ENCODE measurements around the gene DCAF5. TPM values are rescaled to one million over a fixed set of nuclear protein-coding genes. Genes with fewer than 3 reads are reported as not detected.

DCAF5 gene
- total RNA-seq, 3 donors from 2014 or later = 40.4 to 45.0 (median 43.3) TPM

DNA sequence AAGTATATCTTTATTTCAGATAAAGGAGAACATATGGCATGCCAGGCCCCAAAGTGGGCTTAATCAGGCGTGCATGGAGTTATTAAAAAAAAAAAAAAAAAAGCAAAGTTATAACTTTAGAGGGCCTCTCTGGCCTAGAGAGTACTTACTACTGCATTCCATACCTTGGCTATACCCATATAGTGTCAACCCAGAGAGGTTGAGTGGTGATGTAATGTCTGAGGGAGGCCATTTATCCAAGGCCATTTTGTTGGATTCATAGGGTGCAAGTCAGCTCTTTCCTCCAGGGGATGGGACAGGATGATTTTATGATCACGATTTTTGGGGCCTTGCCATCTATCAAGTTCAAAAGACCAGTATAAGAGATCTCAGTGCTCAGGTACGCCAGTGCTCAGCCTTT is 66.4 kb downstream of the DCAF5 start:
- TF ChIP-seq, protein P1, sequence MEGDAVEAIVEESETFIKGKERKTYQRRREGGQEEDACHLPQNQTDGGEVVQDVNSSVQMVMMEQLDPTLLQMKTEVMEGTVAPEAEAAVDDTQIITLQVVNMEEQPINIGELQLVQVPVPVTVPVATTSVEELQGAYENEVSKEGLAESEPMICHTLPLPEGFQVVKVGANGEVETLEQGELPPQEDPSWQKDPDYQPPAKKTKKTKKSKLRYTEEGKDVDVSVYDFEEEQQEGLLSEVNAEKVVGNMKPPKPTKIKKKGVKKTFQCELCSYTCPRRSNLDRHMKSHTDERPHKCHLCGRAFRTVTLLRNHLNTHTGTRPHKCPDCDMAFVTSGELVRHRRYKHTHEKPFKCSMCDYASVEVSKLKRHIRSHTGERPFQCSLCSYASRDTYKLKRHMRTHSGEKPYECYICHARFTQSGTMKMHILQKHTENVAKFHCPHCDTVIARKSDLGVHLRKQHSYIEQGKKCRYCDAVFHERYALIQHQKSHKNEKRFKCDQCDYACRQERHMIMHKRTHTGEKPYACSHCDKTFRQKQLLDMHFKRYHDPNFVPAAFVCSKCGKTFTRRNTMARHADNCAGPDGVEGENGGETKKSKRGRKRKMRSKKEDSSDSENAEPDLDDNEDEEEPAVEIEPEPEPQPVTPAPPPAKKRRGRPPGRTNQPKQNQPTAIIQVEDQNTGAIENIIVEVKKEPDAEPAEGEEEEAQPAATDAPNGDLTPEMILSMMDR (IDR thresholded peaks at IDR 0.05) = peak in 1 of 3 donors; percentile 12
- no peak for TF ChIP-seq POLR2A (IDR thresholded peaks at IDR 0.05)
- TF ChIP-seq POLR2AphosphoS5 (IDR thresholded peaks at IDR 0.05) = no peak
- H3K27me3 ChIP-seq = no peaks in the 10 kb centered on the region
- DNase-seq (ENCODE audit: low spot score in 2 of 2) = no peak
- H3K36me3 ChIP-seq = no peaks in the 10 kb centered on the region
- peak overlapping the region; percentile 91 to 96 for H3K27ac ChIP-seq
- no peaks in the 10 kb centered on the region for H3K9me3 ChIP-seq
- intact Hi-C loops (cut with DNase I; ENCODE audit: low total_unique reads) = no loop called here
- no peak overlapping the region for H3K4me3 ChIP-seq
- H3K4me1 ChIP-seq = peaks cover 0 to 15% of the 10 kb centered on the region in 2 donors

DNA sequence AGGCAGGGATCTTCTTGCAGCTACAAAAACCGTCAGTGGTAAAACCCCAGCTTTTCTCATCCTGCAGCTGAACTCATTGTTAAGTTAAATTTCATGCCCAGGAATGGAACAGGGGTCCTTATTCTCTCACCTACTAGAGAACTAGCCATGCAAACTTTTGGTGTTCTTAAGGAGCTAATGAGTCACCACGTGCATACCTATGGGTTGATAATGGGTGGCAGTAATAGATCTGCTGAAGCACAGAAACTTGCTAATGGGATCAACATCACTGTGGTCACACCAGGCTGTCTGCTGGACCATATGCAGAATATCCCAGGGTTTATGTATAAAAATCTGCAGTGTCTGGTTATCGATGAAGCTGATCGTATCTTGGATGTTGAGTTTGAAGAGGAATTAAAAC is 68.9 kb downstream of the DCAF5 start:
- Histone ChIP-seq H3K27ac (no peak overlapping the region), H3K4me1 (peaks cover 0 to 15% of the 10 kb centered on the region in 2 donors), H3K36me3 (no peaks in the 10 kb centered on the region), H3K27me3 (no peaks in the 10 kb centered on the region), H3K4me3 (no peak overlapping the region), H3K9me3 (no peaks in the 10 kb centered on the region)
- DNase-seq (ENCODE audit: low spot score in 2 of 2) = no peak
- TF ChIP-seq POLR2A (IDR thresholded peaks at IDR 0.05) = no peak
- intact Hi-C loops (cut with DNase I; ENCODE audit: low total_unique reads) = no loop called here

DNA sequence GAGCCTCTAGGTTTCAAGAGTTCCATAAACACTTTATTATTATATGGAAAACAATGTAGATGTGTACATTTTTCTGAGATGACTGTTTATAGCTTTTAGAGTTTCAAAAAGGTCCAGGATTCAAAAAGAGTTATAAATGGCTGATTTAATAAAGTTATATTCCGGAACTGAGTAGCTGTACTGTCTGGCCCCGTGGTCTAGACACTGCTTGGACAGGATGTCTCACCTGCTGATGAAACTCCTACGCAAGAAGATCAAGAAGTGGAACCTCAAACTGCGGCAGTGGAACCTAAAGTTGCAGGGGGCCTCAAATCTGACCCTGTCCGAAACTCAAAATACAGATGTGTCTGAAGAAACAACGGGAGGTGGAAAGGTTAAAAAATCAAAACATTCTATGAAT is 69.7 kb downstream of the DCAF5 start:
- H3K27me3 ChIP-seq = no peaks in the 10 kb centered on the region
- intact Hi-C loops (cut with DNase I; ENCODE audit: low total_unique reads) = no loop called here
- H3K36me3 ChIP-seq = no peaks in the 10 kb centered on the region
- H3K9me3 ChIP-seq = no peaks in the 10 kb centered on the region
- H3K27ac ChIP-seq = peak overlapping the region in 1 of 2 donors; percentile 42
- no peak for DNase-seq (ENCODE audit: low spot score in 2 of 2)
- H3K4me3 ChIP-seq = no peak overlapping the region
- TF ChIP-seq, protein P1 (IDR thresholded peaks at IDR 0.05) = no peak
- TF ChIP-seq POLR2A (IDR thresholded peaks at IDR 0.05) = no peak
- no peak for TF ChIP-seq POLR2AphosphoS5 (IDR thresholded peaks at IDR 0.05)
- peaks cover 0 to 12% of the 10 kb centered on the region in 2 donors for H3K4me1 ChIP-seq

DNA sequence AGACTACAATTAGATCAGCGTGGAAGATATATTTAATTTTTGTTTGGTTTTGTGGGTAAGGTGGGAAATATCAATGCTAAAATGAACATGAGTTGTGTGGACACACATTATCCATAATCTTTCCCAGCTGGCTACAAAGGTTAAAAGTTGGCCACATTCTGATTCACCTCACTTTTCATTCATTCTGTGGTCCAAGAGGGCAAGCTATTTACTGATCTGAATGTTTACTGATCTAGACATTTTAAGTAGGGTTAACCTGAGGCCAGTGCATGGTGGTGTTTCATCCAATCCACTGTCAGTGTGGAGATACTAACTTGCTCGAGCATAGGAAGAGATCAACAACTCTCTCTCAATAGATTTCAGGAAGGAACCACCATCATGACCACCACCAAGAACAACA is 71.6 kb downstream of the DCAF5 start:
- Histone ChIP-seq H3K4me3 (no peak overlapping the region), H3K36me3 (no peaks in the 10 kb centered on the region), H3K9me3 (no peaks in the 10 kb centered on the region), H3K27ac (peak overlapping the region in 1 of 2 donors; percentile 78), H3K27me3 (no peaks in the 10 kb centered on the region), H3K4me1 (no peaks in the 10 kb centered on the region)
- intact Hi-C loops (cut with DNase I; ENCODE audit: low total_unique reads) = no loop called here
- DNase-seq (ENCODE audit: low spot score in 2 of 2) = no peak
- no peak for TF ChIP-seq POLR2AphosphoS5 (IDR thresholded peaks at IDR 0.05)
- no peak for TF ChIP-seq POLR2A (IDR thresholded peaks at IDR 0.05)
- TF ChIP-seq, protein P1 (IDR thresholded peaks at IDR 0.05) = no peak

DNA sequence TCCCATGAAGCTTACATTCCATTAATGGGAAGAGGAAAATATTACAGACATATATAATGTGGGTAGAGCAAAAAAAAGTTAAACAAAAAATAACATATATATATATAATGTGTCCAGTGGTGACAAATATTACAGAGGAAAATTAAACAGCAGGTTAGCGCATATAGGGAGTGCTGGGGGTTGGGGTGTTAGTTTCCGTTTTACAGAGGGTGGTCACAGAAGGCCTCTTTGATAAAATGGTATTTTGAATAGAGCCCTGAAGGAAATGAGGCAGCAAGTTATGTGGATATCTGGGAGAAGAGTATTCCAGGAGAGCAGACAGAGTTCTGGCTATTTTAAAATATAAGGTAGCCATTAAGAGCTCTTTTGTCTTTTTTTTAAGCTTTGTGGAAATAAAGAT is 73.2 kb downstream of the DCAF5 start:
- DNase-seq (ENCODE audit: low spot score in 2 of 2) = no peak
- Histone ChIP-seq H3K27me3 (no peaks in the 10 kb centered on the region), H3K4me1 (no peaks in the 10 kb centered on the region), H3K27ac (peak overlapping the region; percentile 72 to 78), H3K9me3 (no peaks in the 10 kb centered on the region), H3K4me3 (no peak overlapping the region), H3K36me3 (no peaks in the 10 kb centered on the region)
- intact Hi-C loops (cut with DNase I; ENCODE audit: low total_unique reads) = loop anchor here (10.0 kb wide), 1 partner anchor 635 kb away; no protein-coding TSS in a partner anchor
- TF ChIP-seq, protein P1 (IDR thresholded peaks at IDR 0.05) = no peak
- TF ChIP-seq POLR2AphosphoS5 (IDR thresholded peaks at IDR 0.05) = no peak
- TF ChIP-seq POLR2A (IDR thresholded peaks at IDR 0.05) = no peak
